ENCODE data around the gene KLHL21. TPM values are rescaled to one million over a fixed set of nuclear protein-coding genes. Genes with fewer than 3 reads are reported as not detected.
"Not testable (repeated sequence)": the region's sequence is repeated elsewhere in the genome, so short reads cannot be mapped to it uniquely, and the experiment has no call there.

The KLHL21 gene
- total and polyA plus RNA-seq, 7 donors, result 83.1 to 253 (median 120) TPM

- 93 to 96% (median 96%) methylated on average over 7 of the region's 7 CpGs for WGBS, 3 donors
- peaks cover 3 to 58% of the 10 kb centered on the region in 2 donors for H3K36me3 ChIP-seq (ENCODE audit: insufficient read depth in 1 of 2, low read depth in 1 of 2)
- H3K4me1 ChIP-seq, result no peaks in the 10 kb centered on the region
- DNase-seq (no peak), ATAC-seq (no peak)
- no peak overlapping the region for H3K27ac ChIP-seq
- no peak overlapping the region for H3K4me3 ChIP-seq
- no peaks in the 10 kb centered on the region for H3K27me3 ChIP-seq (ENCODE audit: insufficient read depth in 3 of 3, low read length in 2 of 3)
- no peak for TF ChIP-seq CTCF (IDR thresholded peaks at IDR 0.05)
- intact Hi-C loops (cut with DNase I), result loop anchor here in 1 of 2 donors (5.0 kb wide), 2 partner anchors 88 to 158 kb away; partner anchors contain the start of gene TAS1R1
- H3K9me3 ChIP-seq, result no peaks in the 10 kb centered on the region
Observed at GRCh38 chr1:6645018-6645417, 42.3 kb upstream of the KLHL21 start.

- intact Hi-C loops (cut with DNase I); H3K27me3 ChIP-seq (ENCODE audit: insufficient read depth in 3 of 3, low read length in 2 of 3); DNase-seq; ATAC-seq; H3K4me3 ChIP-seq; H3K27ac ChIP-seq; H3K9me3 ChIP-seq; H3K4me1 ChIP-seq: not testable (repeated sequence)
- WGBS, 3 donors, result 93 to 99% (median 95%) methylated on average over 3 of the region's 3 CpGs
- peaks cover 13 to 94% of the 10 kb centered on the region in 2 donors for H3K36me3 ChIP-seq (ENCODE audit: insufficient read depth in 1 of 2, low read depth in 1 of 2)
Observed at GRCh38 chr1:6640867-6641266, 38.2 kb upstream of the KLHL21 start.

- intact Hi-C loops (cut with DNase I), result loop anchor here in 1 of 2 donors (5.0 kb wide), 1 partner anchor 86 kb away; the partner anchor contains the start of gene NOL9
- no peak for TF ChIP-seq CTCF (IDR thresholded peaks at IDR 0.05)
- Histone ChIP-seq H3K27ac (peak overlapping the region; percentile 30), H3K4me1 (peaks cover 6% of the 10 kb centered on the region), H3K4me3 (no peak overlapping the region), H3K27me3 (ENCODE audit: insufficient read depth in 3 of 3, low read length in 2 of 3) (no peaks in the 10 kb centered on the region), H3K36me3 (ENCODE audit: insufficient read depth in 1 of 2, low read depth in 1 of 2) (peaks cover 17 to 96% of the 10 kb centered on the region in 2 donors), H3K9me3 (no peaks in the 10 kb centered on the region)
- DNase-seq (peak; percentile 84 to 90), ATAC-seq (peak in 3 of 4 donors; percentile 8 to 39 (median 22))
- WGBS, 3 donors, result 27 to 58% (median 34%) methylated on average over 18 of the region's 18 CpGs
Observed at GRCh38 chr1:6638226-6638625, 35.6 kb upstream of the KLHL21 start.

GRCh38 chr1:6637770-6638169 is 35.1 kb upstream of the KLHL21 start:
- Histone ChIP-seq H3K4me1 (peaks cover 6% of the 10 kb centered on the region), H3K27ac (peak overlapping the region; percentile 30), H3K4me3 (no peak overlapping the region), H3K36me3 (ENCODE audit: insufficient read depth in 1 of 2, low read depth in 1 of 2) (peaks cover 17 to 99% of the 10 kb centered on the region in 2 donors), H3K9me3 (no peaks in the 10 kb centered on the region), H3K27me3 (ENCODE audit: insufficient read depth in 3 of 3, low read length in 2 of 3) (no peaks in the 10 kb centered on the region)
- WGBS, 3 donors, result 62 to 79% (median 74%) methylated on average over 9 of the region's 9 CpGs
- intact Hi-C loops (cut with DNase I), result loop anchor here in 1 of 2 donors (5.0 kb wide), 1 partner anchor 85 kb away; the partner anchor contains the start of gene NOL9
- no peak for ATAC-seq
- TF ChIP-seq CTCF (IDR thresholded peaks at IDR 0.05), result no peak
- DNase-seq, result no peak

- H3K4me3 ChIP-seq; H3K27me3 ChIP-seq (ENCODE audit: insufficient read depth in 3 of 3, low read length in 2 of 3); ATAC-seq; H3K9me3 ChIP-seq; H3K4me1 ChIP-seq; DNase-seq; H3K27ac ChIP-seq: not testable (repeated sequence)
- WGBS, 3 donors, result 73 to 86% (median 75%) methylated on average over 6 of the region's 6 CpGs
- peaks cover 17 to 99% of the 10 kb centered on the region in 2 donors for H3K36me3 ChIP-seq (ENCODE audit: insufficient read depth in 1 of 2, low read depth in 1 of 2)
- intact Hi-C loops (cut with DNase I), result loop anchor here in 1 of 2 donors (5.0 kb wide), 1 partner anchor 84 kb away; the partner anchor contains the start of gene NOL9
Observed at GRCh38 chr1:6636778-6637177, 34.1 kb upstream of the KLHL21 start.

Measured in psoas muscle (tissue), 8 donors.